ENCODE measurements around the gene IGFL2. TPM values are rescaled to one million over a fixed set of nuclear protein-coding genes. Genes with fewer than 3 reads are reported as not detected.
"Not testable (repeated sequence)": the region's sequence is repeated elsewhere in the genome, so short reads cannot be mapped to it uniquely, and the experiment has no call there.

The IGFL2 gene
- total RNA-seq = 0.85 TPM

DNA sequence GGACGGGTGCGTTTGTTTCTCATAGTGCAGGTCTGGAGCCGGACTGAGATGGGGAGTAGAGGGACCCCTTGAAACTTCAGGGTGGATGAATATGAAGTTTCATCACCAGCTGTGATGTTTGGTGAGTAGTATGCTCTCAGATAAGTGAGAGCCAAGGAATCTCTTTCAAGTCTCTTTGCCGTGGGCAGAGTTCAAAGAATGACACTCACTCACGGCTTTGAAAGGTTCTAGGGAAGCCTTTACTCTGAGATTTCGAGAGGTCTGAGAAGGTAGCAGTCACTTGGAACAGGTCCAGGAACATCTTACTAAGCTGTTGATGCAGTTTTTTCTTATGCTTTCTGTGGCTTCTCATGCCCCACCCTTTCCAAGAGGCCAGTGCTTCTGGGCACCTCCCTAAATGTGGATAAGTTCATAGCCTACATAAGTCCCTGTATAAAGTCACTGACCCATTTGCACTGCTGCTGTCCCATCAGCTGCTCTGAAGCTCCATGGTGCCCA, at the start of gene IGFL2:
IGFL2 (plus strand) TSS at position 448 of the 498 bp plus-strand sequence; CDS start at position 489, 41 bp downstream.
- intact Hi-C loops (cut with DNase I) = loop anchor here (5.0 kb wide), 1 partner anchor 84 kb away; no protein-coding TSS in a partner anchor
- DNase-seq (ENCODE audit: low spot score) (no peak), ATAC-seq (no peak)

DNA sequence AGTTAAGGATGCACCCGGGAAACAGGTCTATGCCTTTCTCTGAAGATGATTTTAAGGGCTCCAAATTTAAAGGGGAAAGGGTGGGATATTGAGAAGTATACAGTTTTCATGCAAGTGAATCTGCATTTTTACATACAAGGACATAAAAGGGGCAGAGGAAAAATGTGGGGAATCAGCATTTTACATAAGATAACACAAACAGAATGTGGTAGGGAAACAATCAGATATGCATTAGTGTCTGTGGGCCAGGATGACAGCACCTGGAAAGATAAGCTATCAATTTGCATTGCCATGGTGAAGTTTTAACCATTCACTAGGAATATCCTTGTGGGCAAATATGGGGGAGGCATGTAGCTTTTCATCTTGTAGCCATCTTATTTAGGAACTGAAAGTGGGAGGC, 47.7 kb upstream of the IGFL2 start:
- intact Hi-C loops (cut with DNase I) = no loop called here
- ATAC-seq = no peak
- no peak for DNase-seq (ENCODE audit: low spot score)

GRCh38 chr19:46101293-46101692, 46.7 kb upstream of the IGFL2 start:
- intact Hi-C loops (cut with DNase I) = no loop called here
- no peak for ATAC-seq
- DNase-seq (ENCODE audit: low spot score) = no peak

DNA sequence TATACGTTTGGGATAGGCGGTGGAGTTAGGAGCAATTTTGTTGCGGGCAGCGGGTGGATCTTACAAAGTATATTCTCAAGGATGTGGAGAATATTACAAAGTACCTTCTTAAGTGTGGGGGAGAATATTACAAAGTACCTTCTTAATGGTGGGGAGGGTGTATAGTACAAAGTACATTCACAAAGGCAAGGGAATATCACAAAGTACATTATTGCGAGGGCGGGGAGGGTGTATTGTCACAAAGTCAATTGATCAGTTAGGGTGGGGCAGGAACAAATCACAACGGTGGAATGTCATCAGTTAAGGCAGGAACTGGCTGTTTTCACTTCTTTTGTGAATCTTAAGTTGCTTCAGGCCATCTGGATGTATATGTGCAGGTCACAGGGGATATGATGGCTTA, 45.7 kb upstream of the IGFL2 start:
- ATAC-seq; intact Hi-C loops (cut with DNase I): not testable (repeated sequence)

DNA sequence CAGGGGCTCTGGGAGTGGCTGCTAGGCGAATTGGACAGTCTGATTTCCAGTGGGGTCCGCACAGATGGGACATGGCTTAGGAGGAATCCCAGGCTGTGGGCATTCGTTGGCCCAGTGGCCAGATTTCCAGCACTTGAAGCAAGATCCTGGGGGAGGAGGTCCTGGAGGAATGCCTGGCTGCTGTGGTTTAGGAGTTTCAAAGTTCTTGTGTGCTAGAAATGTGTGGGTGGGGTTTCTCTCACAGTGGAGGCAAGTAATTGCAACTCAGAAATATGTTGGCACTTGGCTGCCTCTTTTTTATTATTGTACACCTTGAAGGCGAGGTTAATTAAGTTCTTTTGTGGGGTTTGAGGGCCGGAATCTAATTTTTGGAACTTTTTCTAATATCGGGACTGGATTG, 40.7 kb upstream of the IGFL2 start:
- intact Hi-C loops (cut with DNase I) = no loop called here
- DNase-seq (ENCODE audit: low spot score) (no peak), ATAC-seq (no peak)

More for the DNA sequence above, 45.7 kb upstream of the IGFL2 start:
- not testable (repeated sequence) for DNase-seq (ENCODE audit: low spot score)

- no peak for DNase-seq (ENCODE audit: low spot score)
- ATAC-seq = no peak
- intact Hi-C loops (cut with DNase I) = loop anchor here (2.0 kb wide), 1 partner anchor 59 kb away; no protein-coding TSS in a partner anchor
Observed at GRCh38 chr19:46109876-46110275, 38.2 kb upstream of the IGFL2 start.

DNA sequence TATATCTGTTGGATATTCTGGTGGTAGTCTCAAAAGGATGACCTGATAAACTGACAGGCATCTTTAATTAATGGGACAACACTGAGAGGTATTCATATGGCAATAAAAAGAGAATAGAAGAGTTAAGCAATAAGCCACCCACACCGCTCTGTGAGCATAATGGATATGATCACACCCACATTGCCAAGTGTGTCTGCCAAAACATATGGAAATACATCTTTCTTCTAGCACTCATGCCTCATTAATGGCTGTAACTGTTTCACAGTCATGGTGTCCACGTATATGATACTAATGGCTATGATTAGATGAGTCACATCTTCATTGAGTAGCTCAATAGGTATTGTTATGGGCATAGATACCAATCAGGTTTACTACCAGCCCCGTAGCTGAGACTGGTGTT, 36.7 kb upstream of the IGFL2 start:
- intact Hi-C loops (cut with DNase I) = no loop called here
- DNase-seq (ENCODE audit: low spot score) (no peak), ATAC-seq (no peak)

DNA sequence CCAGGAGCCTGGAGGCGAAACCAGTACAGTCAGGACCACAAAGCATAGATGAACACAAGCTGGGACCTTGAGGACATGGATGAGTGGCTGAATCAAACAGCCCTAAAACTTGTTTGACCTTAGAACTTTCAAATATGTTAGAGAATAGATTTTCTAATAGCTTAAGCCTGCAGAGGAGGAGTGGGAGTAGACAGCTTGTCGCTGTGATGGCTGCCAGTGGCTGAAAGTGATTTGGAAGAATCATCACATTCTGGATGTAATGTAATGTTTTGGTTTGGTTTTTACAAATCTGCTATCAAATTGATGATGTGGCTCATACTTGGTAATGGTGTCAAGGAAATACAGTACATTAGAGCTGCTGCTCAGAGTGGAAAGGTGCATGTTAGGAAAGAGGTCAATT, 35.5 kb upstream of the IGFL2 start:
- DNase-seq (ENCODE audit: low spot score) = no peak
- no peak for ATAC-seq
- intact Hi-C loops (cut with DNase I) = no loop called here

- no peak for ATAC-seq
- intact Hi-C loops (cut with DNase I) = no loop called here
- no peak for DNase-seq (ENCODE audit: low spot score)
Observed at GRCh38 chr19:46113726-46114125, 34.3 kb upstream of the IGFL2 start.

GRCh38 chr19:46115396-46116106, 32.5 kb upstream of the IGFL2 start:
- intact Hi-C loops (cut with DNase I) = no loop called here
- no peak for DNase-seq (ENCODE audit: low spot score)
- no peak for ATAC-seq

DNA sequence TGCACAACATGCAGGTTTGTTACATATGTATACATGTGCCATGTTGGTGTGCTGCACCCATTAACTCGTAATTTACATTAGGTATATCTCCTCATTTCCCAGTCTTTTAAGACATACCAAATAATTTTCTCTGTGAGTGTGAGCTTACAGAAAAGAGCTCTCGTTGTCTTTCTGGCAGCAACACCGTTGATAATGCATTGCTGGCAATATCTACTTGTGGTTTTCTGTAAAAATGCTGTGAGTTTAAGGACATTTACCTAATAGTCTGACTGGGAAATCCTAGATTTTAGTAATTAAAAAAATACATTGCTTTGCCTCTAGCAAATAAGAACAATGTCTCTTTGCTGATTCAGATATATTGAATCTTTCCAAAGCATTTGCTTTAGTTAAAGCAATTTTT, 31.9 kb upstream of the IGFL2 start:
- intact Hi-C loops (cut with DNase I) = no loop called here
- DNase-seq (ENCODE audit: low spot score) (no peak), ATAC-seq (no peak)

GRCh38 chr19:46118136-46118535, 29.9 kb upstream of the IGFL2 start:
- DNase-seq (ENCODE audit: low spot score) (no peak), ATAC-seq (no peak)
- intact Hi-C loops (cut with DNase I) = no loop called here

GRCh38 chr19:46124638-46125115, 23.4 kb upstream of the IGFL2 start, which contains the start of gene IGFL3:
Gene IGFL3 (minus strand): TSS chr19:46124688. CDS start chr19:46124649, 39 bp downstream.
- ATAC-seq = peak; percentile 46
- intact Hi-C loops (cut with DNase I) = no loop called here
- no peak for DNase-seq (ENCODE audit: low spot score)

DNA sequence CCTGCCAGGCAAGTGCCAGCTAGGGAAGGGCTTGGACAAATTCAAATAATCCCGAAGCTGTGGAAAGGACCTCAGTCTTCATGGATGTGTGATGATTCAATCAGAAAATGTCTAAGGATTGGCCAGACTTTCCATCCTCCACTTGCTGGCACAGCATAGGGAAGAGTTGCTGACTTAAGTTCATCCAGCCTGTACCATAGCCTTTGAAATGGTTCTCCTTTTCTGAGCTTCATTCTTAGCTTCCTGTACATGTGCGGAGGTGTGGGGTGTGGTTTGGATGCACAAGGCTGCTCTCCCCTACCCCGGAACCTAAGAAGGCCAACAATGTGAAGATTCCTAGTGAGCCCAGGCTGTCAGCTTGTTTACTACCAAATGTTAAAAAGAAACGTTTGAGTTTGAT, 22.6 kb upstream of the IGFL2 start:
- no peak for ATAC-seq
- intact Hi-C loops (cut with DNase I) = no loop called here
- DNase-seq (ENCODE audit: low spot score) = no peak

- intact Hi-C loops (cut with DNase I) = no loop called here
- DNase-seq (ENCODE audit: low spot score) = no peak
- ATAC-seq = no peak
Observed at GRCh38 chr19:46126086-46126580, 21.9 kb upstream of the IGFL2 start.

GRCh38 chr19:46131485-46132143, 16.4 kb upstream of the IGFL2 start:
- ATAC-seq (no peak), DNase-seq (ENCODE audit: low spot score) (no peak)
- intact Hi-C loops (cut with DNase I) = no loop called here

- DNase-seq (ENCODE audit: low spot score) = no peak
- intact Hi-C loops (cut with DNase I) = no loop called here
- ATAC-seq = no peak
Observed at GRCh38 chr19:46132508-46133100, 15.4 kb upstream of the IGFL2 start.

GRCh38 chr19:46133101-46133627, 14.9 kb upstream of the IGFL2 start:
- no peak for ATAC-seq
- DNase-seq (ENCODE audit: low spot score) = no peak
- intact Hi-C loops (cut with DNase I) = no loop called here

- DNase-seq (ENCODE audit: low spot score) = no peak
- no peak for ATAC-seq
- intact Hi-C loops (cut with DNase I) = no loop called here
Observed at GRCh38 chr19:46133777-46134241, 14.2 kb upstream of the IGFL2 start.
